ENCODE measurements around the gene DIAPH3. TPM values are rescaled to one million over a fixed set of nuclear protein-coding genes. Genes with fewer than 3 reads are reported as not detected.

DIAPH3 gene
- total RNA-seq, 3 donors from 2014 or later = under 0.01 to 0.88 (median 0.64) TPM

DNA sequence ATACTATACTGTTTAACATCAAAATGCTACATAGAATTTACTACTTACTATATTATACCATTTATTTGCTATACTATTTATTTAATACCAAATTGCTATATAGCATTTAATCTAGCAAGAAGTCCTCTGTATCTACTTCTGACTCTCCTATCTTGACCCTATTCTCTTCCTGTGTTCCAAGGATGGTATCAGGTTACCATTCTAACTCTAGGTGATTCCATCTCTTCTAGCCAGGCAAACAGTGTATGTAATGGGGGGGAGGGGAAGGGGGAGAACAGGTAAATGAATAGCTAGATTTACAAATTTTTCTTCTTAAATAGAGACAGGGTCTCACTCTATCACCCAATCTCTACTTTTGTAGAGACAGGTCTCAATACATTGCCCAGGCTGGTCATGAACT is 200.3 kb downstream of the DIAPH3 start:
- intact Hi-C loops (cut with DNase I; ENCODE audit: low total_unique reads) = no loop called here

GRCh38 chr13:59962343-59962742 is 201.4 kb downstream of the DIAPH3 start:
- no peak overlapping the region for H3K27ac ChIP-seq
- no peaks in the 10 kb centered on the region for H3K4me1 ChIP-seq
- TF ChIP-seq POLR2A (IDR thresholded peaks at IDR 0.05) (no peak), POLR2AphosphoS5 (IDR thresholded peaks at IDR 0.05) (no peak), CTCF (IDR thresholded peaks at IDR 0.05) (no peak)
- H3K27me3 ChIP-seq = no peaks in the 10 kb centered on the region
- no peaks in the 10 kb centered on the region for H3K9me3 ChIP-seq
- no peak overlapping the region for H3K4me3 ChIP-seq
- DNase-seq (ENCODE audit: low spot score in 2 of 2) = no peak
- intact Hi-C loops (cut with DNase I; ENCODE audit: low total_unique reads) = no loop called here
- no peaks in the 10 kb centered on the region for H3K36me3 ChIP-seq

More for the DNA sequence above, 200.3 kb downstream of the DIAPH3 start:
- DNase-seq (ENCODE audit: low spot score in 2 of 2) = no peak
- H3K4me3 ChIP-seq = no peak overlapping the region
- no peaks in the 10 kb centered on the region for H3K27me3 ChIP-seq
- H3K27ac ChIP-seq = no peak overlapping the region
- TF ChIP-seq CTCF (IDR thresholded peaks at IDR 0.05) (no peak), POLR2A (IDR thresholded peaks at IDR 0.05) (no peak)
- H3K9me3 ChIP-seq = no peaks in the 10 kb centered on the region
- no peaks in the 10 kb centered on the region for H3K36me3 ChIP-seq
- H3K4me1 ChIP-seq = no peaks in the 10 kb centered on the region

GRCh38 chr13:59960683-59961082 is 203.0 kb downstream of the DIAPH3 start:
- no peaks in the 10 kb centered on the region for H3K36me3 ChIP-seq
- DNase-seq (ENCODE audit: low spot score in 2 of 2) = no peak
- intact Hi-C loops (cut with DNase I; ENCODE audit: low total_unique reads) = no loop called here
- no peaks in the 10 kb centered on the region for H3K4me1 ChIP-seq
- no peak overlapping the region for H3K4me3 ChIP-seq
- no peaks in the 10 kb centered on the region for H3K27me3 ChIP-seq
- H3K9me3 ChIP-seq = peaks cover 0 to 6% of the 10 kb centered on the region in 2 donors
- no peak for TF ChIP-seq POLR2A (IDR thresholded peaks at IDR 0.05)
- TF ChIP-seq CTCF (IDR thresholded peaks at IDR 0.05) = no peak
- TF ChIP-seq POLR2AphosphoS5 (IDR thresholded peaks at IDR 0.05) = no peak
- H3K27ac ChIP-seq = no peak overlapping the region

GRCh38 chr13:59957438-59957837 is 206.3 kb downstream of the DIAPH3 start:
- no peak for DNase-seq (ENCODE audit: low spot score in 2 of 2)
- intact Hi-C loops (cut with DNase I; ENCODE audit: low total_unique reads) = loop anchor here (5.0 kb wide), 1 partner anchor 1040 kb away; no protein-coding TSS in a partner anchor
- TF ChIP-seq POLR2A (IDR thresholded peaks at IDR 0.05) (no peak), POLR2AphosphoS5 (IDR thresholded peaks at IDR 0.05) (no peak), CTCF (IDR thresholded peaks at IDR 0.05) (no peak)
- H3K4me1 ChIP-seq = no peaks in the 10 kb centered on the region
- H3K36me3 ChIP-seq = no peaks in the 10 kb centered on the region
- H3K9me3 ChIP-seq = peaks cover 0 to 12% of the 10 kb centered on the region in 2 donors
- H3K4me3 ChIP-seq = no peak overlapping the region
- no peak overlapping the region for H3K27ac ChIP-seq
- H3K27me3 ChIP-seq = no peaks in the 10 kb centered on the region

GRCh38 chr13:59954601-59955000 is 209.1 kb downstream of the DIAPH3 start:
- no peaks in the 10 kb centered on the region for H3K4me1 ChIP-seq
- TF ChIP-seq POLR2A (IDR thresholded peaks at IDR 0.05) (no peak), POLR2AphosphoS5 (IDR thresholded peaks at IDR 0.05) (no peak), CTCF (IDR thresholded peaks at IDR 0.05) (no peak)
- intact Hi-C loops (cut with DNase I; ENCODE audit: low total_unique reads) = no loop called here

More at GRCh38 chr13:59954601-59955000, 209.1 kb downstream of the DIAPH3 start:
- no peaks in the 10 kb centered on the region for H3K27me3 ChIP-seq
- no peak overlapping the region for H3K27ac ChIP-seq
- H3K4me3 ChIP-seq = no peak overlapping the region
- DNase-seq (ENCODE audit: low spot score in 2 of 2) = no peak
- H3K36me3 ChIP-seq = no peaks in the 10 kb centered on the region
- H3K9me3 ChIP-seq = peaks cover 0 to 12% of the 10 kb centered on the region in 2 donors

All from breast epithelium (tissue), 4 donors.